B cell (primary cell): ENCODE data around the gene PEX14. TPM values are rescaled to one million over a fixed set of nuclear protein-coding genes. Genes with fewer than 3 reads are reported as not detected.

Experiments used
- ATAC-seq: fragments of 200-7000 bp; cut with Tn5 transposase; one replicate; pipeline ENCODE4 v1.10.0; 2021; ENCODE audit warnings: low read depth, mild to moderate bottlenecking, moderate number of reproducible peaks, moderate library complexity
- CTCF ChIA-PET: fragments of 350-600 bp; sonication (Branson Sonifier 250); formaldehyde crosslinking; loops from one replicate; lab custom pipeline; 2021; ENCODE audit warnings: antibody characterized with exemption, inconsistent platforms; lab: Charles Lee
- POLR2A ChIA-PET: fragments of 350-600 bp; sonication (Branson Sonifier 250); formaldehyde crosslinking; loops from one replicate; lab custom pipeline; 2021; ENCODE audit warnings: antibody characterized with exemption; lab: Charles Lee
- DNase-seq: peaks from one replicate; pipeline ENCODE4 v3.0.0; 2013
- H2AFZ ChIP-seq: 2 replicates; pipeline ENCODE4 v1.6.1; 2012; ENCODE audit warnings: mild to moderate bottlenecking, low read depth, low read length; ENCODE audit not compliant: insufficient read depth, poor library complexity, severe bottlenecking
- H3K27ac ChIP-seq, 2 donors: 1 replicate in 1 of 2; 2 replicates in 1 of 2; pipeline ENCODE4 v1.5.1; 2012 to 2013; ENCODE audit warnings: low read length in 2 of 2, mild to moderate bottlenecking in 2 of 2, moderate library complexity in 1 of 2
- H3K27me3 ChIP-seq, 4 experiments: fragments of 200-600 bp in 1 of 4; sonication (generic) in 1 of 4; replicated peaks in 1 of 4; 1 replicate in 2 of 4; 2 replicates in 2 of 4; pipeline versions ENCODE4 v1.6.1 to v1.7.0; 2013 to 2016; ENCODE audit warnings: low read length in 3 of 4, mild to moderate bottlenecking in 2 of 4, mixed read lengths in 1 of 4, moderate library complexity in 1 of 4; ENCODE audit not compliant: insufficient read depth in 4 of 4, control insufficient read depth in 3 of 4; ENCODE audit errors: control extremely low read depth in 1 of 4
- H3K36me3 ChIP-seq, 2 experiments: replicated peaks in 1 of 2; 1 replicate in 1 of 2; 2 replicates in 1 of 2; pipeline versions ENCODE4 v1.6.1 to v1.7.1; 2013; ENCODE audit warnings: low read length in 1 of 2; ENCODE audit not compliant: insufficient read depth in 2 of 2, control insufficient read depth in 1 of 2; ENCODE audit errors: control extremely low read depth in 1 of 2, extremely low read depth in 1 of 2
- H3K4me1 ChIP-seq, 2 donors: fragments of 200-600 bp in 1 of 2; sonication (generic) in 1 of 2; 1 replicate in 1 of 2; 2 replicates in 1 of 2; pipeline versions ENCODE4 v1.5.1 to v1.6.1; 2013 to 2017; ENCODE audit warnings: low read length in 2 of 2; ENCODE audit not compliant: control insufficient read depth in 2 of 2, insufficient read depth in 2 of 2
- H3K4me2 ChIP-seq: replicated peaks from 2 replicates; pipeline ENCODE3; 2012; ENCODE audit warnings: mild to moderate bottlenecking, low read depth, low read length; ENCODE audit not compliant: poor library complexity, severe bottlenecking
- H3K4me3 ChIP-seq, 5 experiments: fragments of 200-600 bp in 1 of 5; sonication (generic) in 1 of 5; 1 replicate in 3 of 5; 2 replicates in 2 of 5; pipeline versions ENCODE4 v1.5.1 to v1.7.0; 2011 to 2016; ENCODE audit warnings: low read length in 4 of 5, mild to moderate bottlenecking in 4 of 5, low read depth in 2 of 5, control low read depth in 1 of 5, moderate library complexity in 1 of 5; ENCODE audit not compliant: insufficient read depth in 1 of 5; ENCODE audit errors: control extremely low read depth in 1 of 5, extremely low read depth in 1 of 5
- H3K79me2 ChIP-seq: fragments of 200-600 bp; sonication (generic); one replicate; pipeline ENCODE4 v1.6.0; 2016; ENCODE audit warnings: low read length; ENCODE audit not compliant: control insufficient read depth, insufficient read depth
- H3K9ac ChIP-seq: fragments of 200-600 bp; sonication (generic); 2 replicates; pipeline ENCODE4 v1.6.1; 2017; ENCODE audit warnings: mild to moderate bottlenecking, low read length, moderate library complexity
- H3K9me3 ChIP-seq, 3 donors: one replicate each; pipeline versions ENCODE4 v1.6.1 to v1.7.1; 2013; ENCODE audit warnings: low read length in 2 of 3; ENCODE audit not compliant: control insufficient read depth in 2 of 3, insufficient read depth in 1 of 3; ENCODE audit errors: control extremely low read depth in 1 of 3
- H4K20me1 ChIP-seq: 2 replicates; pipeline ENCODE4 v1.6.0; 2012; ENCODE audit warnings: mild to moderate bottlenecking, low read length; ENCODE audit not compliant: insufficient read depth, control insufficient read depth, poor library complexity, severe bottlenecking
- H3K27ac Mint-ChIP-seq: one replicate; pipeline ENCODE4 v1.8.0; 2021; ENCODE audit warnings: mixed read lengths
- H3K27me3 Mint-ChIP-seq: one replicate; pipeline ENCODE4 v1.8.0; 2021; ENCODE audit warnings: mixed read lengths
- H3K4me1 Mint-ChIP-seq: one replicate; pipeline ENCODE4 v1.8.0; 2021; ENCODE audit warnings: mixed read lengths
- H3K4me3 Mint-ChIP-seq: one replicate; pipeline ENCODE4 v1.8.0; 2021; ENCODE audit warnings: mixed read lengths
- H3K9me3 Mint-ChIP-seq: one replicate; pipeline ENCODE4 v1.8.0; 2022; ENCODE audit warnings: mixed read lengths; ENCODE audit not compliant: insufficient read depth
- CTCF ChIP-seq: fragments of 200-600 bp; IDR thresholded peaks from one replicate; pipeline ENCODE4 v1.8.0; 2022; ENCODE audit warnings: antibody characterized with exemption, mild to moderate bottlenecking
- EZH2 ChIP-seq: IDR thresholded peaks from 2 replicates; pipeline ENCODE4 v1.6.1; 2012; ENCODE audit warnings: borderline replicate concordance, low read depth, mild to moderate bottlenecking, moderate library complexity, low read length; ENCODE audit not compliant: insufficient read depth, poor library complexity, severe bottlenecking
- WGBS: methylation state at CpG from one replicate; pipeline ENCODE4 v1.1.5; 2013; ENCODE audit warnings: missing lambda C conversion rate; ENCODE audit not compliant: insufficient coverage; 5-methylcytosine and 5-hydroxymethylcytosine counted together
- intact Hi-C: fragments of 100-400 bp; cut with micrococcal nuclease; formaldehyde crosslinking; loops from one replicate; pipeline ENCODE4 v1.10.0; 2022
- polyA plus RNA-seq: library from polyadenylated mRNA; depleted of rRNA; stranded (reverse); fragments of >200 nt; gene quantifications from 2 replicates; pipeline ENCODE4 v1.2.3, GENCODE V29; 2012
- total RNA-seq, 2 donors: library from RNA; stranded (reverse); fragments of 120-200 nt in 1 of 2; gene quantifications; 1 replicate in 1 of 2; 2 replicates in 1 of 2; pipeline versions ENCODE4 v1.2.3 to v1.2.4, GENCODE V29; 2013 to 2022

Gene PEX14
- total and polyA plus RNA-seq, 2 donors (not counting 1 experiment from before 2014, with no cell fraction given): 14.1 to 19.3 TPM

GRCh38 chr1:10633416-10633815 is 158.7 kb downstream of the PEX14 start:
- Histone ChIP-seq H3K27ac (no peak overlapping the region), H3K79me2 (no peaks in the 10 kb centered on the region), H3K4me1 (peaks cover 0 to 3% of the 10 kb centered on the region in 2 donors), H3K27me3 (peaks cover 0 to 4% (median 1%) of the 10 kb centered on the region in 4 experiments), H3K4me2 (no peak overlapping the region), H3K9ac (no peak overlapping the region), H4K20me1 (no peaks in the 10 kb centered on the region), H2AFZ (no peak overlapping the region), H3K4me3 (no peak overlapping the region), H3K36me3 (peaks cover 0 to 4% of the 10 kb centered on the region in 2 experiments), H3K9me3 (no peaks in the 10 kb centered on the region)
- WGBS: 97% methylated on average over 10 of the region's 10 CpGs
- H3K9me3 Mint-ChIP-seq: no peaks in the 10 kb centered on the region
- ChIA-PET POLR2A (no interaction called here), CTCF (interaction anchor here (0.5 kb wide), 1 partner anchor 134 kb away, joined by 3 read pairs; no protein-coding TSS in a partner anchor)
- no peak for DNase-seq
- TF ChIP-seq EZH2 (no peak), CTCF (no peak)
- H3K27ac Mint-ChIP-seq: no peak overlapping the region
- no peaks in the 10 kb centered on the region for H3K27me3 Mint-ChIP-seq
- intact Hi-C loops: no loop called here
- no peaks in the 10 kb centered on the region for H3K4me1 Mint-ChIP-seq
- no peak overlapping the region for H3K4me3 Mint-ChIP-seq
- ATAC-seq: no peak

- ChIA-PET POLR2A (no interaction called here), CTCF (no interaction called here)
- H3K79me2 ChIP-seq: no peaks in the 10 kb centered on the region
- DNase-seq (no peak), ATAC-seq (no peak)
- intact Hi-C loops: no loop called here
- Mint-ChIP-seq H3K27ac (no peak overlapping the region), H3K9me3 (no peaks in the 10 kb centered on the region), H3K4me1 (no peaks in the 10 kb centered on the region), H3K27me3 (no peaks in the 10 kb centered on the region), H3K4me3 (no peak overlapping the region)
- peaks cover 0 to 4% (median 1%) of the 10 kb centered on the region in 4 experiments for H3K27me3 ChIP-seq
- peaks cover 0 to 4% of the 10 kb centered on the region in 2 donors for H3K4me1 ChIP-seq
- no peaks in the 10 kb centered on the region for H4K20me1 ChIP-seq
- H3K4me3 ChIP-seq: no peak overlapping the region
- H3K4me2 ChIP-seq: no peak overlapping the region
- WGBS: 98% methylated on average over 8 of the region's 8 CpGs
- no peak overlapping the region for H3K27ac ChIP-seq
- peaks cover 0 to 4% of the 10 kb centered on the region in 2 experiments for H3K36me3 ChIP-seq
- no peak overlapping the region for H3K9ac ChIP-seq
- no peak for TF ChIP-seq CTCF
- TF ChIP-seq EZH2: no peak
- no peaks in the 10 kb centered on the region for H3K9me3 ChIP-seq
- H2AFZ ChIP-seq: no peak overlapping the region
Measured at GRCh38 chr1:10634075-10634427, 159.3 kb downstream of the PEX14 start.
